A673 (cell line): Measurements from ENCODE around the gene DENND4C. TPM values are rescaled to one million over a fixed set of nuclear protein-coding genes. Genes with fewer than 3 reads are reported as not detected.

ENCODE experiments used
- BruUV-seq: library from RNA; stranded (reverse); fragments of 400-500 nt; replicated peaks from 2 replicates; lab custom pipeline; 2021; lab: Mats Ljungman, UMichigan
- CTCF ChIA-PET: fragments of 300-600 bp; sonication (Branson Sonifier 250); formaldehyde crosslinking; loops from one replicate; lab custom pipeline; 2022; ENCODE audit warnings: antibody characterized with exemption; lab: Charles Lee
- POLR2A ChIA-PET: fragments of 300-600 bp; sonication (Branson Sonifier 250); formaldehyde crosslinking; loops from one replicate; lab custom pipeline; 2022; ENCODE audit warnings: antibody characterized with exemption; ENCODE audit not compliant: low non-redundant PET; lab: Charles Lee
- DNase-seq: peaks from one replicate; pipeline ENCODE4 v3.0.0-alpha.2; 2015; ENCODE audit warnings: low spot score
- H3K27ac ChIP-seq: fragments of 200-600 bp; sonication (generic); 2 replicates; pipeline ENCODE4 v1.5.1; 2016; ENCODE audit warnings: mixed run types, low read depth, mild to moderate bottlenecking, mixed read lengths, antibody characterized with exemption, low read length; ENCODE audit not compliant: poor library complexity, severe bottlenecking
- H3K27me3 ChIP-seq: fragments of 200-600 bp; sonication (generic); replicated peaks from 2 replicates; pipeline ENCODE4 v1.6.1; 2017; ENCODE audit warnings: mixed run types, low read depth, mild to moderate bottlenecking, mixed read lengths, antibody characterized with exemption, low read length; ENCODE audit not compliant: insufficient read depth, poor library complexity
- H3K36me3 ChIP-seq: fragments of 200-600 bp; sonication (generic); 2 replicates; pipeline ENCODE4 v1.6.1; 2016; ENCODE audit warnings: mixed run types, mild to moderate bottlenecking, mixed read lengths, antibody characterized with exemption, low read length; ENCODE audit not compliant: insufficient read depth, poor library complexity, severe bottlenecking
- H3K4me1 ChIP-seq: fragments of 200-600 bp; sonication (generic); 2 replicates; pipeline ENCODE4 v1.6.1; 2017; ENCODE audit warnings: mixed run types, mild to moderate bottlenecking, mixed read lengths, antibody characterized with exemption, low read length; ENCODE audit not compliant: insufficient read depth, poor library complexity, severe bottlenecking
- H3K4me3 ChIP-seq: fragments of 200-600 bp; sonication (generic); 2 replicates; pipeline ENCODE4 v1.5.1; 2016; ENCODE audit warnings: low read depth, mixed run types, mild to moderate bottlenecking, mixed read lengths, low read length; ENCODE audit not compliant: poor library complexity, severe bottlenecking
- H3K9me3 ChIP-seq: fragments of 200-600 bp; sonication (generic); 2 replicates; pipeline ENCODE4 v1.6.1; 2016; ENCODE audit warnings: mixed run types, low read depth, mild to moderate bottlenecking, mixed read lengths, antibody characterized with exemption, low read length; ENCODE audit not compliant: poor library complexity, severe bottlenecking
- CTCF ChIP-seq: fragments of 300-800, 200-600 bp; sonication (generic); conservative IDR thresholded peaks from 2 replicates; pipeline ENCODE4 v1.5.1; 2017; ENCODE audit warnings: low read depth, mild to moderate bottlenecking, antibody characterized with exemption, low read length, moderate library complexity, mixed read lengths
- EZH2 ChIP-seq: fragments of 200-600 bp; sonication (generic); IDR thresholded peaks from 2 replicates; pipeline ENCODE4 v1.6.1; 2017; ENCODE audit warnings: borderline replicate concordance, low read depth, mild to moderate bottlenecking, mixed read lengths, antibody characterized with exemption, low read length; ENCODE audit not compliant: poor library complexity, severe bottlenecking
- intact Hi-C: fragments of 100-400 bp; cut with micrococcal nuclease; formaldehyde crosslinking; loops from one replicate; pipeline ENCODE4 v1.10.0; 2022; ENCODE audit not compliant: unreplicated experiment
- total RNA-seq: library from RNA; stranded (reverse); gene quantifications from 2 replicates; pipeline ENCODE4 v1.2.3, GENCODE V29; 2021

The DENND4C gene
- total RNA-seq, 1 experiment from 2014 or later = 13.9 TPM

GRCh38 chr9:19239955-19240354 is 9.5 kb downstream of the DENND4C start:
- DNase-seq = no peak
- TF ChIP-seq EZH2 = no peak
- no peak for TF ChIP-seq CTCF
- ChIA-PET POLR2A (no interaction called here), CTCF (no interaction called here)
- no peaks in the 10 kb centered on the region for H3K27me3 ChIP-seq
- no peak overlapping the region for H3K27ac ChIP-seq
- H3K9me3 ChIP-seq = no peaks in the 10 kb centered on the region
- no peaks in the 10 kb centered on the region for H3K4me1 ChIP-seq
- no peaks in the 10 kb centered on the region for H3K36me3 ChIP-seq
- no peak overlapping the region for H3K4me3 ChIP-seq
- no TSS peak for BruUV-seq
- intact Hi-C loops = no loop called here

- CTCF ChIA-PET = no interaction called here
- TF ChIP-seq CTCF = no peak
- TF ChIP-seq EZH2 = no peak
Measured at GRCh38 chr9:19241728-19242127, 11.2 kb downstream of the DENND4C start.

GRCh38 chr9:19243366-19244033 is 13.0 kb downstream of the DENND4C start:
- no peaks in the 10 kb centered on the region for H3K36me3 ChIP-seq
- no peak overlapping the region for H3K27ac ChIP-seq
- H3K4me1 ChIP-seq = no peaks in the 10 kb centered on the region
- no peaks in the 10 kb centered on the region for H3K27me3 ChIP-seq
- no peak for TF ChIP-seq CTCF
- TF ChIP-seq EZH2 = no peak
- intact Hi-C loops = no loop called here
- no peaks in the 10 kb centered on the region for H3K9me3 ChIP-seq
- no peak overlapping the region for H3K4me3 ChIP-seq
- no TSS peak for BruUV-seq
- CTCF ChIA-PET = no interaction called here
- POLR2A ChIA-PET = no interaction called here
- no peak for DNase-seq

More at GRCh38 chr9:19241728-19242127, 11.2 kb downstream of the DENND4C start:
- DNase-seq = no peak
- Histone ChIP-seq H3K4me3 (no peak overlapping the region), H3K9me3 (no peaks in the 10 kb centered on the region), H3K36me3 (no peaks in the 10 kb centered on the region), H3K27me3 (no peaks in the 10 kb centered on the region), H3K4me1 (no peaks in the 10 kb centered on the region), H3K27ac (no peak overlapping the region)
- POLR2A ChIA-PET = no interaction called here
- intact Hi-C loops = no loop called here
- no TSS peak for BruUV-seq
